ENCODE data around the gene ATOH7.
A peak's percentile ranks its signal among the peaks of the same experiment; 100 is the strongest.
"Not testable (repeated sequence)": the region's sequence is repeated elsewhere in the genome, so short reads cannot be mapped to it uniquely, and the experiment has no call there.

The ATOH7 gene

DNA sequence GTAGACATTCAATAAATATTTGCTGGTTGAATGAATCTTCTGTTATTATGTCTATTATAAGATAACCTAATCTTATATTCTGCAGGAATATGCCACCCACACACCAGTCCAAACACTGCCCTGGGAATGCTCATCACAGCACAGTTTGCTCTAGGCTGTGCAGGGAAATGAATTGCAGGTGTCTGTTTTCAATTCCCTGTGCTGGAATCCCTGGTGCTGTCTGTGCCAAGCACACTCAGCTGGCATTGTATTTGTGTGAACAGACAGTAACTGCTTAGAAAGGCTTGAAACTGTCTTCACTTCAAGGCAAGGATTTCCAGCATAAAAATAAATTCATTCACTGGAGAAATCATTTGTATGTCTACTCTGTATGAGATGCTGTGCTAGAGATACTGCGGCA, 20.2 kb downstream of the ATOH7 start:
- no peak for DNase-seq (ENCODE audit: low read depth)
- H3K36me3 ChIP-seq (ENCODE audit: control insufficient read depth, insufficient read depth, low read length, severe bottlenecking): no peaks in the 10 kb centered on the region
- H3K9ac ChIP-seq (ENCODE audit: low read length): no peak overlapping the region
- no peaks in the 10 kb centered on the region for H3K4me1 ChIP-seq (ENCODE audit: control insufficient read depth, insufficient read depth, low read length)
- H3K4me3 ChIP-seq (ENCODE audit: low read length): no peak overlapping the region
- H3K27me3 ChIP-seq (replicated peaks; ENCODE audit: control insufficient read depth, insufficient read depth, low read length): no peaks in the 10 kb centered on the region
- no peaks in the 10 kb centered on the region for H3K9me3 ChIP-seq (ENCODE audit: control insufficient read depth, low read length)

DNA sequence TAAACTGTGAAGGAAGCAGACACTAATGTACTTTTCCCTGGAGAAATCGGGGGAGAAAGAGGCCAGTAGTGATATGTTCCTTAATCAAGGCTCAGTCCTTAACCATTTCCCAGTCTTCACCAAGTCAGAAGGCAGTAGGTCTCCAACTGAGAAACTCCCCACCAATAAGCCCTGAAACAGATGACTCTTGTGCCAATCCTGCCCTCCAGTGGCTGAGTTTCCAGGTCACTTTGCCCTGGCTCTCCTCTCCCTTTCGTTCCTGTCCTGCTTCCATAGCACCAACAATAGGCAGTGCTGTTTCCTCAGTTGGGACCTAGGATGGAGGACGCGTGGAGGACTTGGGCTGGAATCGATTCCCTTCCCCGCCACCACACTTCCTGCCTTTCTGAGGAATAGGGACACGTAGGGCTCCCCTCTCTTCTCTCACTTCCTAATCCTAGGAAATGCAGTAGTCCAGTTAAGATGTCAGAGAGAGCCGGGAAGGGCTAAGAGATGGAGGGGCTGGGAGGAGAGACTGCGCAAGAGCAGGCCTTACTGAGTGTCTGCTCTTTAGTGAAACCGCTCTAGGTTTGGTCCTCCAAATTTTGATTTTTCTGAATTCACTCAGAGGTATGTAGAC, 23.4 kb downstream of the ATOH7 start:
- Histone ChIP-seq H3K36me3 (ENCODE audit: control insufficient read depth, insufficient read depth, low read length, severe bottlenecking) (no peaks in the 10 kb centered on the region), H3K9ac (ENCODE audit: low read length) (no peak overlapping the region), H3K4me1 (ENCODE audit: control insufficient read depth, insufficient read depth, low read length) (peaks cover 4% of the 10 kb centered on the region), H3K27me3 (replicated peaks; ENCODE audit: control insufficient read depth, insufficient read depth, low read length) (no peaks in the 10 kb centered on the region), H3K4me3 (ENCODE audit: low read length) (no peak overlapping the region), H3K9me3 (ENCODE audit: control insufficient read depth, low read length) (no peaks in the 10 kb centered on the region)
- peak; percentile 83 for DNase-seq (ENCODE audit: low read depth)

DNA sequence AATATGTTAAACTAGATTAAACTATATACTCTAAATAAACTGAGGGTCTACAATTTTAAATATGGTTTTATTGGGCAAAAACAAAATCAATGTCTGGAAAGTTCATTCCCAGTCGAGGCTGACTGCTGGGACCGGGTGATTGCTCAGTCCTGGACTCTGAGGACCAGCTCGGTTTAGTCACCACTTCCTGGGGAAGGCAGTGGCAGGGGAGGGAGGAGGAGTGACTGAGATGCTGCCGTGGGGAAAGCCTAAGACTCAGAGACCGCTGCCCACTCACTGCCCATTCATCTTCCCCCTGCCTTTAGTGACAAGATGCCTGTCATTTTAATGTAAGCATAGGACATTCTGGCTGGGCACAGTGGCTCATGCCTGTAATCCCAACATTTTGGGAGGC, 29.0 kb downstream of the ATOH7 start:
- no peaks in the 10 kb centered on the region for H3K27me3 ChIP-seq (replicated peaks; ENCODE audit: control insufficient read depth, insufficient read depth, low read length)
- DNase-seq (ENCODE audit: low read depth): peak; percentile 72
- peak overlapping the region; percentile 16 for H3K4me3 ChIP-seq (ENCODE audit: low read length)
- H3K36me3 ChIP-seq (ENCODE audit: control insufficient read depth, insufficient read depth, low read length, severe bottlenecking): no peaks in the 10 kb centered on the region
- no peaks in the 10 kb centered on the region for H3K9me3 ChIP-seq (ENCODE audit: control insufficient read depth, low read length)
- peak overlapping the region; percentile 1 for H3K9ac ChIP-seq (ENCODE audit: low read length)
- peaks cover 13% of the 10 kb centered on the region for H3K4me1 ChIP-seq (ENCODE audit: control insufficient read depth, insufficient read depth, low read length)

DNA sequence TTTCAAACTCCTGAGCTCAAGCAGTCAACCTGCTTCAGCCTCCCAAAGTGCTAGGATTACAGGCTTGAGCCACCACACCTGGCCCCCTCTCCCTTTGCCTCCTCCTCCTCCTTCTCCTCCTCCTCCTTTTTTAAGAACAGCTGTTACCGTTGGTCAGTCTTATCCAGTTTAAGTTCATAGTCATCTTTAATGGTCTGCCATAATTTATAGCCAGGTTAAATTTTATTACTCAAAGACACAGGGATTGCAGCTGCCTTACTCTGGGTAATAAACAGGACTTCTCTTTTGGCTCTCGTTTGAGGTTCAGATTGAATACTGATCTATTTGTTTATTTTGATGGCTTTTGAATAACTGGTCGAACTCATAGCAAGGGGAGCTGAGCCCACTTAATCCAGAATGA, 35.2 kb downstream of the ATOH7 start:
- Histone ChIP-seq H3K9ac (ENCODE audit: low read length) (no peak overlapping the region), H3K4me1 (ENCODE audit: control insufficient read depth, insufficient read depth, low read length) (no peaks in the 10 kb centered on the region), H3K4me3 (ENCODE audit: low read length) (no peak overlapping the region), H3K27me3 (replicated peaks; ENCODE audit: control insufficient read depth, insufficient read depth, low read length) (no peaks in the 10 kb centered on the region), H3K9me3 (ENCODE audit: control insufficient read depth, low read length) (no peaks in the 10 kb centered on the region), H3K36me3 (ENCODE audit: control insufficient read depth, insufficient read depth, low read length, severe bottlenecking) (no peaks in the 10 kb centered on the region)
- no peak for DNase-seq (ENCODE audit: low read depth)

DNA sequence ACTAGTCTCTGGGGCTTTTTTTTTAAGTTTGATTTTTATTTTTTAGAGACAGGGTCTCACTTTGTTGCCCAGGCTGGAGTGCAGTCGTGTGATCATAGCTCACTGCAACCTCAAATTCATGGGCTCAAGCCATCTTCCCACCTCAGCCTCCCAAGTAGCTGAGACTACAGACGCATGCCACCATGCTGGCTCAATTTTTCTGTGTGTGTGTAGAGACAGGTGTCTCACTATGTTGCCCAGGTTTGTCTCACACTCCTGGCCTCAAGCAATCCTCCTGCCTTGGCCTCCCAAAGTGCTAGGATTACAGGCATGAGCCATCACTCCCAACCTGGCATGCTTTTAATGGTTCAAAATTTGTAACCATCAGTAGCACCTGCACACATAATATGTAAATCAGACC, 36.1 kb downstream of the ATOH7 start:
- not testable (repeated sequence) for DNase-seq (ENCODE audit: low read depth); H3K9me3 ChIP-seq (ENCODE audit: control insufficient read depth, low read length); H3K36me3 ChIP-seq (ENCODE audit: control insufficient read depth, insufficient read depth, low read length, severe bottlenecking); H3K4me3 ChIP-seq (ENCODE audit: low read length); H3K27me3 ChIP-seq (replicated peaks; ENCODE audit: control insufficient read depth, insufficient read depth, low read length); H3K4me1 ChIP-seq (ENCODE audit: control insufficient read depth, insufficient read depth, low read length); H3K9ac ChIP-seq (ENCODE audit: low read length)

DNA sequence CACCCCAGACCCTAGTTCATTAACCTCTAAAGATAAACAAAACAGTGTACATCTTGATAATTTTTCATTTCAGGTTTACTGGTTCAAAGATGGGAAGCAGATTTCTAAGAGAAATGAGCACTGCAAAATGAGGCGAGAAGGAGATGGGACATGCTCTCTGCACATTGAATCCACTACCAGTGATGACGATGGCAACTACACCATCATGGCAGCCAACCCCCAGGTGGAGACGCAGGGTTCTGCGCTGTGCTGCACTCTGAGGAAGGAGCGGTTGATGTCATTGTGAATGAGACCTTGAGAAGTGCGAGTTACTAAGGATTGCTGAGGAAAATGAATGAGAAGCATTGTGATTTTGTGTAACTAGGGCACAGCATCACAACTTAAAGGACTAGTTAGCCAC, 37.6 kb downstream of the ATOH7 start:
- H3K4me3 ChIP-seq (ENCODE audit: low read length): no peak overlapping the region
- no peak for DNase-seq (ENCODE audit: low read depth)
- no peaks in the 10 kb centered on the region for H3K36me3 ChIP-seq (ENCODE audit: control insufficient read depth, insufficient read depth, low read length, severe bottlenecking)
- H3K27me3 ChIP-seq (replicated peaks; ENCODE audit: control insufficient read depth, insufficient read depth, low read length): no peaks in the 10 kb centered on the region
- no peaks in the 10 kb centered on the region for H3K9me3 ChIP-seq (ENCODE audit: control insufficient read depth, low read length)
- no peaks in the 10 kb centered on the region for H3K4me1 ChIP-seq (ENCODE audit: control insufficient read depth, insufficient read depth, low read length)
- H3K9ac ChIP-seq (ENCODE audit: low read length): no peak overlapping the region

DNA sequence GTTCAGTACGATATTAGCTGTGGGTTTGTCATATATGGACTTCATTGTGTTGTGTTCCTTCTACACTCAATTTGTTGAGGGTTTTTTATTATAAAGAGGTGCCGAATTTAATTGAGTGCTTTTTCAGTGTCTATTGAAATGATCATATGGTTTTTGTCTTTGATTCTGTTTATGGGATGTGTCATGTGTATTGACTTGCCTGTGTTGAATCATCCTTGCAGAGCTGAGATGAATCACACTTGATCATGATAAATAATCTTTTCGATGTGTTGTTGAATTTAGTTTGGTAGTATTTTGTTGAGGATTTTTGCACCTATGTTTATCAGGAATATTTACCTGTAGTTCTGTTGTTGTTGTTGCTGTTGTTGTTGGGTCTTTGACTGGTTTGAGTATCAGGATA, 39.8 kb downstream of the ATOH7 start:
- Histone ChIP-seq H3K9ac (ENCODE audit: low read length) (no peak overlapping the region), H3K9me3 (ENCODE audit: control insufficient read depth, low read length) (no peaks in the 10 kb centered on the region), H3K4me3 (ENCODE audit: low read length) (no peak overlapping the region), H3K4me1 (ENCODE audit: control insufficient read depth, insufficient read depth, low read length) (no peaks in the 10 kb centered on the region), H3K27me3 (replicated peaks; ENCODE audit: control insufficient read depth, insufficient read depth, low read length) (no peaks in the 10 kb centered on the region), H3K36me3 (ENCODE audit: control insufficient read depth, insufficient read depth, low read length, severe bottlenecking) (no peaks in the 10 kb centered on the region)
- no peak for DNase-seq (ENCODE audit: low read depth)

DNA sequence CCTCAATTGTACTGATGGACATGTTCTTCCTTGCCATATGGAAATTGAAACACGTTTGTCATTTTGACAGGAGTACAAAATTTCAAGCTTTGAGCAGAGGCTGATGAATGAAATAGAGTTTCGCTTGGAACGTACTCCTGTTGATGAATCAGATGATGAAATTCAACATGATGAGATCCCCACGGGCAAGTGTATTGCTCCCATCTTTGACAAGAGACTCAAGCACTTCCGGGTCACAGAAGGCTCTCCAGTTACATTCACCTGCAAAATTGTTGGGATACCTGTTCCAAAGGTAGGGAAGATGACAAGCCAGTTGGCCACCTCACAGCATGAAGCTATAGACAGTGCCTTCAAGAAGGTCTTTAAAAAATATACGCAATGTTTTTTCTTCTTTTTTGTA, 43.1 kb downstream of the ATOH7 start:
- H3K27me3 ChIP-seq (replicated peaks; ENCODE audit: control insufficient read depth, insufficient read depth, low read length): no peaks in the 10 kb centered on the region
- no peak for DNase-seq (ENCODE audit: low read depth)
- H3K4me1 ChIP-seq (ENCODE audit: control insufficient read depth, insufficient read depth, low read length): no peaks in the 10 kb centered on the region
- H3K9me3 ChIP-seq (ENCODE audit: control insufficient read depth, low read length): no peaks in the 10 kb centered on the region
- H3K4me3 ChIP-seq (ENCODE audit: low read length): no peak overlapping the region
- H3K36me3 ChIP-seq (ENCODE audit: control insufficient read depth, insufficient read depth, low read length, severe bottlenecking): no peaks in the 10 kb centered on the region
- H3K9ac ChIP-seq (ENCODE audit: low read length): no peak overlapping the region

DNA sequence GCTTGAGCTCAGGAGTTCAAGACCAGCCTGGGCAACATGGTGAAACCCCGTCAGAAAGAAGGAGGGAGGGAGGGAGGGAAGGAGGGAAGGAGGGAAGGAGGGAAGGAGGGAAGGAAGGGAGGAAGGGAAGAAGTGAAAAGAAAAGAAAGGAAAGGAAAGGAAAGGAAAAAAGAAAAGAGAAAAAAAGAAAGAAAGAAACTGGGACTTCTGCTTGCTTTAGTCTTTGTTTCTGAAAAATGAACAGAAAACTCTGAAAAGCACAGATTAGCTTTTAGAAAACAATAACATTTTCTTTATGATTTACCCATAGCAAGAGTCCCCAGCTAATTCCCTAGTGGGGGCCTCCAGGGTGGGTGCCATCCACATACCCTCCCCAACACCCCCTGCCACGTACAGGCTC, 46.8 kb downstream of the ATOH7 start:
- H3K36me3 ChIP-seq (ENCODE audit: control insufficient read depth, insufficient read depth, low read length, severe bottlenecking): no peaks in the 10 kb centered on the region
- H3K27me3 ChIP-seq (replicated peaks; ENCODE audit: control insufficient read depth, insufficient read depth, low read length): no peaks in the 10 kb centered on the region
- no peaks in the 10 kb centered on the region for H3K9me3 ChIP-seq (ENCODE audit: control insufficient read depth, low read length)
- no peaks in the 10 kb centered on the region for H3K4me1 ChIP-seq (ENCODE audit: control insufficient read depth, insufficient read depth, low read length)
- no peak for DNase-seq (ENCODE audit: low read depth)
- no peak overlapping the region for H3K9ac ChIP-seq (ENCODE audit: low read length)
- H3K4me3 ChIP-seq (ENCODE audit: low read length): no peak overlapping the region

DNA sequence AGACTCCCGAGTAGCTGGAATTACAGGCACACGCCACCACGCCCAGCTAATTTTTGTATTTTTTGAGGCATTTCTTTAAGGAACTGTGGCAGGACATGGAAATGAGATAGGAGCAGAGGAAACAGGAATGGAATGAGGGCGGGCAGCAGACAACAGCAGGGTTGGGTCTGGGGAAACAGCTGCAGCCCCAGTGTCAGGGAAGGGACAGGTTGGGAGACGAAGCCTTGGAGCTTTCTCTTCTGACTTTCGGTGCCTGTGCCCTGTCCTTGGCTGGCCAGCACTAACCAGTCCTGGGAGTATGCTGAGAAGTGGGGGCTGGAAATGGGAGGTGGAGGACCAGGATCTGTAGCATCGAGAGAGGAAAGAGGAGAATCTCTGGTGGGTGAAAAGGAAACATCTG, 47.4 kb downstream of the ATOH7 start:
- H3K9me3 ChIP-seq (ENCODE audit: control insufficient read depth, low read length): no peaks in the 10 kb centered on the region
- H3K4me3 ChIP-seq (ENCODE audit: low read length): no peak overlapping the region
- no peak overlapping the region for H3K9ac ChIP-seq (ENCODE audit: low read length)
- no peak for DNase-seq (ENCODE audit: low read depth)
- H3K27me3 ChIP-seq (replicated peaks; ENCODE audit: control insufficient read depth, insufficient read depth, low read length): no peaks in the 10 kb centered on the region
- no peaks in the 10 kb centered on the region for H3K36me3 ChIP-seq (ENCODE audit: control insufficient read depth, insufficient read depth, low read length, severe bottlenecking)
- no peaks in the 10 kb centered on the region for H3K4me1 ChIP-seq (ENCODE audit: control insufficient read depth, insufficient read depth, low read length)

Measured in adipocyte (in vitro differentiated cells).